Fibroblast of skin of back (primary cell): Measurements from ENCODE around the gene C19orf85.
"Not testable (repeated sequence)": the region's sequence is repeated elsewhere in the genome, so short reads cannot be mapped to it uniquely, and the experiment has no call there.

Experiments used
- DNase-seq: peaks from one replicate; pipeline ENCODE4 v3.0.0-alpha.2; 2013

The C19orf85 gene

DNA sequence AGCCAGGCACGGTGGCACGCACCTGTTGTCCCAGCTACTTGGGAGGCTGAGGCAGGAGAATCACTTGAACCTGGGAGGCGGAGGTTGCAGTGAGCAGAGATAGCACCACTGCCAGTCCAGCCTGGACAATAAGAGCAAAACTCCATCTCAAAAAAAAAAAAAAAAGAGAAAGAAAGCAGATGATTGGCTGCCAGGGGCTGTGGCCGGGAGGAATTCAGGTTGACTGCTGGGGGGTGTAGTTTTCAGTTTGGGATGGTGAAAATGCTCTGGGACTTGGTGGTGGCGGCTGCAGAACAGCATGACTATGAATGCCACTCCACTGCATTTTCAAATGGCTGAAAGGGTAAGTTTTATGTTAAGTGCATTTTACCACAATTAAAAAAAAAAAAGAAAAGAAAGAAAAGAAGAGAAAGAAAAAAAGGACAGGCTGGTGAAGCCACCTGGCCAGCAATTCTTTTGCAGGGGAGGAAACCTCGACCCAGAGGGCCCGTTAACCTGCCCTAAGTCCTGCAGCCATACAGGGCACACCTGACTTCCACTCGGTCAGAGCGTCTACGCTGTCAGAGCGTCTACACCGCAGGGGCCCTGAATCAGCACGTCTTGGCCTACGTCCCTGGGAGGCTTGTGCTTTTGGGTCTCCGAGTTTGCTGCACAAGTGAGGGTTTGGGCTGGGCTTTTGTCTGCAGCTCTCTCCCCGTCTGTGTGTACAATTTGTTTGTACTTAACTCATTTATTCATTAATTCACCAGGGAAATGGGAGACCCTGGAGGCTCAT, 6.7 kb downstream of the C19orf85 start:
- DNase-seq, result no peak

DNA sequence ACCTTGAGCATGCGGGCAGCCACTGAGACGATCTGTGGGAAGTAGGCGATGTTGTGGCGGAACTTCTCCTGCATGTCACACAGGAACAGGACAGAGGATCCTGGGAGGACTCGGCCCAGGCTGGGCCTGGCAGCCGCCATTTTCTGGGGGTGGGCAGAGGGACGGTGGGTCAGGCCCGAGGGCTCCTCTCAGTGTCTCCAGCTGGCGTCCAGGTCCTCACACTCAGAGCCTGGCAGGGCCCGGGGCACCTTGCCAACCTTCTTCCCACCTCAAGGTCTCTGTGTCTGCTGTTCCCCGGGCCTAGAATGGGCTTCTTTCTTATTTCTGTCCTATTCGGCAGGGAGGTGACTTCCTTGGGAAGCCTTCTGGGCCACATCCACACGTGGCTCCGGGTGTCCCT, 8.2 kb downstream of the C19orf85 start:
- DNase-seq, result no peak

- DNase-seq, result no peak
These were observed 8.8 kb downstream of the C19orf85 start for GRCh38 chr19:55455576-55456235.

DNA sequence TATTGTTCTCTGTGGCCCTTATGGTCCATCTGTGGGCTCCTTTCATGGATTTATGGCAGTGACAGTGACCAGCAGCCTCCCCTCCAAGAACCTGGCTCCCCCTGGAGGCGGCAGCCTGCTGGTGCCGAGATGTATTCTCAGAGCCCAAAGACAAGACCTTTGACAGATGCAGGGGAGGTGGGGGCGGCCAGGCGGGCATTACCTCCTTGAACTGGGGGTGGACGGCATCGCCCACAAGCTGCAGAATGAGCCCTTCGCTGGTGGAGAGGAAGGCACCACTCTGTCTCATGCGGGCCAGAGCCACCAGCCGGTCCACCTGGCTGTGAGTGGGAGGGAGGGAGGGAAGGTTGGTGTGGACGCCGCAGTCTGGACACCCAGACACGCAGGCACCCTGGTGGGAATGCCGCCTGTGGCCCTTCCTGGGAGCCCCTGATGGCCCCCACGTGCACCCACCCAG, 9.7 kb downstream of the C19orf85 start:
- DNase-seq, result peak; percentile 40

GRCh38 chr19:55453511-55454260, 10.9 kb downstream of the C19orf85 start:
- DNase-seq, result no peak

DNA sequence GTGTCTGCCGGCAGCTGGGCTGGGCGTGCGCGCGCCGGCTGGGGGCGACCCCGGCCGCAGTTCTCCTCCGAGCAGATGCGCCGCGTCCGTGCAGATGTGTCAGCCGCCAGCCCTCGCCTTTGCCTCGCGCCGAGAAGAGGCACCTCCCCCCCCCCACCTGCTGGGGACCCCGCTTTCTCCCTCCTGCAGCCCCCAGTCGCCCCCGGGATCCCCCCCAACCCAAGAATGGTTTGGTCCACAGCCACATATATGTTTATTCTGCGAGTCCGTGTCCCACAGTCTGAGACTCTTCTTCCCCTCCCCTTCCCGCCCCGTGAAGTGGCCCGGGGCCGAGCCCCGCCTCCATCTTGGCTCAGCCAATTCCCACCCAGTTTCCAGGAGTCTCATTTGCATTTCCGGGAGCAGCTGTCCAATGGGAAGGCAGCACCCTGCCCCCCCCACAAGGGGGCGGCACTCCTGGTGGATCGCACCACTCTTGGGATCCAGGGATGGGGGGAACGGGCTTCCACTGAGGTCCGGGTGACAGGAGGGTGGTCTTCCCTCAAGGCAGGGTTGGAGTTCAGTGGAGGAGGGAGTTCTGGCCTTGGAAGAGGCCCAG, 11.7 kb downstream of the C19orf85 start:
- peak; percentile 81 for DNase-seq

DNA sequence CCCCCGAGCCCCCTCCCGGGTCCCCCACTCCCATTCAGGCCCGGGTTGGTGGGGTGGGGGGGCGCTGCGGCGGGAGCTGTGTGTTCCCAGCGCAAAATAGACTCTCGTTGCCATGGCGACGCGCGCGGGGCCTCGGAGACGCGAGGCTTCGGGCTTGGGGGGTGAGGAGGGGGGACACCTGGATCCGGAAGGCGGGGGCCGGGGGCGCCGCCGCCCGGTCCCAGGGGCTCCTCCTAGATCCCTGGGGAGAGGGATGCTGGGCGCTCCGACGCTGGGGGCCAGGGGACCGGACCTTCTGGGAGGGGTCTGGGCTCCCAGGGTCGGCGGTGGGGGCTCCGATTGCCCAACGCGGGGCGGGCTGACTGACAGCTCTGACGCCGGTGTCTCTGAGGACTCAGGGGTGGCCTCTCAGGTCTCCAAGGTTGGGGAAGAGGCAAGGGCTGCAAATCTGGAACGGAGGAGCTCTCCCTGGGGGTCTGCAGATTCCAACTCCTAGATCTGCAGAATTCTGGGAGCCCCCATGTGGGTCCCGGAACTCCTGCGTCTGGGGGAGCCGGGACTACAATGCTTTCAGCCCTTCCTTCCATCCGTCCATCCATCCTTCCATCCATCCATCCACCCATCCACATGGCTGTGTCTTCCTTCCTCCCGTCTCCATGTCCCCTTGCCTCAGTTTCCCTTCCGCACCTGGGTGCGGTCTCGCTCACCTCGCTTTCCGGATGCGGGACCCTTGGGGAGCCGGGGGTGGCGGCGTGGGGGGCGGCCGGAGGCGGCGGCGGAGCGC, 12.4 kb downstream of the C19orf85 start:
- no peak for DNase-seq

DNA sequence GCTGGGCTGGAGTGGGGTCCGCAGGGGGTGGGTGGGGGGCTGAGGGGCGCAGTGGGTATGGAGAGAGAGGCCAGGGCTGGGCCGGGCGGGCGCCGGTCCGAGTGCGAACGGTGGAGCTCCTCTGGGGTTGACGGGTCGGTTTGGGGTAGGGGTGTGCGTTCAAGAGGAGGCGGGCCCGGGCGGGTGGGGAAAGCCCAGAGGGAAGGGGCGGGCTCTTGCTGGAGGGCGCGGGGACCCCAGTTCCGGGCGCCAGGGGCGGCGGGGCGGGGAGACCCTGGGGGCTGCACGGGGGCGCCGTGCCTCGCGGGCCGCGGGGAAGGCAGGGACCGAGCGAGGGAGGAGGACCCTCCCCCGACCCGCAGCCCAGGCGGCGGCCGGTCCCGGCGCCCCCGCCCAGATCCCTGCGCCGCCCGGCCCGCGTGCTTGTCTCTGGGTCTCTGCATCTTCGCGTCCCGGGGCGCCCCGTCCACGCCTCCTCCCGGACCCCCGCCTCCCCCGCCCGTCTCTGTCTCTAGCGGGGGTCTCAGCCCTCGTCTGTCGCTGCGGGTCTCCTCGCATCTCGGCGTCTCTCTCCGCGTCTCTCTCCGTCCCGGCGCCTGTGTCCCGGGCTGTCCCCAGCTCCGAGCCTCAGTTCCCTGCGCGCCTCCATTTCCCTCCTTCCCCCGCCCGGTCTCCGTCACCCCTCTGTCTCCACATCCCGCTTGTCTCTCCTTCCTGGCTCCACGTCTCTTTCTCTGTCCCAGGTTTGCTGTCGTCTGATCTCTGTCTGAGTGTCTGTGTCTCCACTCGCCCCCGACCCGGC, 13.2 kb downstream of the C19orf85 start:
- no peak for DNase-seq

DNA sequence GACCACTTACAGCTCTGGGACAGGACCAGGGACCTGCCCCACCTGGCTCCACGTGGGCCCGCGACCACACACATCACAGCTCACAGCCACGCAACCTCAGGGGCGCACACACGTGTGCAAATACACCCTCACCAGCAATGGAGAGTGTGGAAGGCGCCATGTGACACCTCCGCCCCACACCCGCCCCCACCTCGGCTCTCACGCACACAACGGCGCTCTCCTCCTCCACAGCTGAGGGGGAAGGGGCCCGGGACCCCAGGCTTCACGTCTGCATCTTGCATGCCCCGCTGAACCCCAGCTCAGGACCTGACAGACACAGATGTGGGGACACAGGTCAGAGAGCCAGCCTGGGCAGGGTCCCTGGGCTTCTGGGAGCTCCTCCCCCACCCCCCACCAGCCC, 15.1 kb downstream of the C19orf85 start:
- DNase-seq, result no peak

DNA sequence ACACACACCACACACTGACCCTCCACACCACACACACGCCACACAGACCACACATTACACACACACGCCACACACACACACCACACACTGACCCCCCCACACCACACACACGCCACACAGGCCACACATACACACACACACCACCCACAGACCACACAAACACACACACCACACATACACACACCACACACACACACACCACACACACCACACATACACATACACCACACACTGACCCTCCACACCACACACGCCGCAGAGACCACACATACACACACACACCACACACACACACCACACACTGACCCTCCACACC, 16.4 kb downstream of the C19orf85 start:
- DNase-seq, result not testable (repeated sequence)

GRCh38 chr19:55447421-55448174, 17.0 kb downstream of the C19orf85 start:
- peak; percentile 50 for DNase-seq

- no peak for DNase-seq
These were observed 18.5 kb downstream of the C19orf85 start for GRCh38 chr19:55446060-55446459.

DNA sequence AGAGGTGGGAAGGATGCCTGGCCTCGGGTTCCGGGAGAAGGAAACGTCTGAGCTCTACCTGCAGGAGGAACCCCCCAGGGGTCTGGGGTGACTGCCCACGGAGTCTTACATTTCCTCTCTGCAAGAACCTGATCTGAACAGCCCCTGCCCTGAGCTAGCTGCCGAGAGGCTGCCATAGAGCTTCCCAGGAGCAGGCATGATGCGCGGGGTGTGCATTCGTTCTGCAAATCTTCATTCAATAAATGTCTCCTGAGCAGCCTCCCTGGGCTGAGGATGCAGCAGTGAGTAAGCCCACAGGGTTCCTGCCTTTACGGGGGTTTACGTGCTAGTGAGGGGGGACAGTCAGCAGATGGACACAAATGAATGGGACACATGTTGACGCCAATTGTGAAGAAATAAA, 19.9 kb downstream of the C19orf85 start:
- no peak for DNase-seq

GRCh38 chr19:55443824-55444480, 20.6 kb downstream of the C19orf85 start:
- DNase-seq, result no peak

DNA sequence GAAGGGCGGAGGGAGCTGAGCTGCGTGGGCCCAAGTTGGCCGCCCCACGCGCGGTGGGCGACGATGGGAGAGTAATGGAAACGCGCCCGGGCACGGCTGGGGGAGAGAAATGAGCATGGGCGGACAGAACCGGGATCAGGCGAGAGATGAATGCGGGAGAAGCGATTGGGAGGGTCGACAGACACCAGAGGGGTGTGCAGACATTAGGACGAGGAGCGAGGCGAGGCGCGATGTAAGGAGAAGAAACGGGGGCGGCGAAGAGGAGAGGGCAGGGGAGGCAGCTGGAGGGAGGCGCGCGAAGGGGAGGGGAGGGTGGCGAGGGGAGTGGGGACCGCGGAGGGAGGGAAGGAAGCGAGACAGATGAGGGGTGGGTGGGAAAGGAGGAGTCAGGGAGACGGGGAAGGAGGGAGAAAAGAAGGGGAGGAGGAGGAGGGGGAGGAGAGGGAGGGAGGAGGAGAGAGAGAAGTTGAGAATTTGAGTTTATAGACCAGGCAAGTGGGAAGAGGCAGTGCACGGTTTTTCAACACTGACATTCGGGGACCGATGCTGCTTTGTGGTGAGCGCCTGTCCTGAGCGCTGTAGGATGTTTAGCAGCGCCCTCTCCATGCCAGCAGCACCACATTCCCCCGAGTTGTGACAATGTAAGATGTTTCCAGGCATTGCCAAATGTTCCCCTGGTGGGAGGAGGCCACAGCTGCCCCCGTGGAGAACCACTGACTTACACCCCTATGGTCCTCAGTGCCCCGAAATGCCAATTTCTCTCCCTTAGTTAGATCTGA, 21.3 kb downstream of the C19orf85 start, which contains the start of gene SHISA7:
SHISA7 (minus strand) TSS at position 256 of the 779 bp plus-strand sequence. CDS start 437 bp downstream, outside the sequence.
- no peak for DNase-seq

- DNase-seq, result no peak
These were observed 22.1 kb downstream of the C19orf85 start for GRCh38 chr19:55442372-55442961.

DNA sequence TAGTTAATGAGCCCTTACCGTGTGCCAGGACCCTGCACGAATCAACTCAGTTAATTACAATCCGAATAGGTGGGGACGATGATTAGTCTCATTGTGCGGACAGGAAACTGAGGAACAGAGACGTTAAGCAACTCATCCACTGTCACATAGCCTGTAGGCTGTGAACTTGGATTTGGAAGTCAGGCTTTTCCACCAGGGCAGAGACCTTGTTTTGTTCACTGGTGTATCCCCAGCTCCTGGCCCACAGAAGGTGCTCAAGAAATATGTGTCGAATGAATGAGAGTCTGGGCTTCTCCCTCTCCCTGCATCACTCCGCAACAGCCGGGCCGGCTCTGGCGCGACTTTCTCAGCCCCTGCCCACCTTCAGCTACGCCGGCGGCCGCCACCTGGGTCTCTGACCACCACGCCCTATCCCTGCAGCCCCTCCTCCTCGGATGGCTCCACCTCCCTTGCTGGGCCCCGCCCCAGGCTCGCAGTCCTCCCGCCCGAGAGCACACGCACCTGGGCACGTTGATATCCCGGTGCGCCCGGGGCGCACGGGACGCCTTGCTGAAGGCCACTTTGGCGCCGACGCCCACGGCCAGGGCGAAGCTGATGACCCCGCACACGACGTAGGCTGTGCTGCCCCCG, 22.7 kb downstream of the C19orf85 start:
- DNase-seq, result no peak

DNA sequence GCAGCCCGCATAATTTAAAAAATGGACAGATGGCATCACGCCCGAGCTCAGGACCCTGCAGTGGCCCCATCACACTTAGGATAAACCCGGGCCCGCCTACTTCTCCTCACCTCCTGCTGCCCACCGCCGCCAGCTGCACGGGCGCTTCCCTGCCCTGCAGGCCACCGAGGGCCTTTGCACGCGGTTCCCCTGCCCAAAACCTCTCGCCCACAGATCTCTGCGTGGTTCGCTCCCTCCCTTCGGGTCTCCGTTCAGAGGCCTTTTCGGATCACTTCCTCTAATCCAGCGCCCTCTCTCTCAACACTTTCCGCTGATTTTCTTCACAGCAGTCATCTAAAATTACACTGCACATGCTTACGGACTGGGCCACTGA, 23.2 kb downstream of the C19orf85 start:
- DNase-seq, result no peak
